ENCODE data around the gene TUBA3C. TPM values are rescaled to one million over a fixed set of nuclear protein-coding genes. Genes with fewer than 3 reads are reported as not detected.

TUBA3C gene
- total RNA-seq, 1 experiment from 2014 or later: not detected

- H3K9ac ChIP-seq (ENCODE audit: extremely low read depth, insufficient read length, low read length): no peak overlapping the region
- H3K9me3 Mint-ChIP-seq: peaks cover 95 to 96% of the 10 kb centered on the region in 2 experiments
- H3T11ph ChIP-seq (ENCODE audit: low read length): no peak overlapping the region
- H3K4me3 Mint-ChIP-seq: no peak overlapping the region
- no peak overlapping the region for H3K14ac ChIP-seq (ENCODE audit: insufficient read depth, low read length)
- H3K23me2 ChIP-seq (ENCODE audit: insufficient read length, low read depth, low read length, poor library complexity, severe bottlenecking): no peaks in the 10 kb centered on the region
- H4K91ac ChIP-seq (ENCODE audit: insufficient read length, low read depth, low read length): no peak overlapping the region
- H3K36me3 Mint-ChIP-seq (ENCODE audit: insufficient read depth in 1 of 3, low read depth in 3 of 3): peaks cover 18 to 46% (median 26%) of the 10 kb centered on the region in 3 experiments
- H3K56ac ChIP-seq (ENCODE audit: insufficient read length, low read depth, low read length): no peak overlapping the region
- no peaks in the 10 kb centered on the region for H3K27me3 ChIP-seq (ENCODE audit: insufficient read depth, low read length)
- TF ChIP-seq, protein P1, sequence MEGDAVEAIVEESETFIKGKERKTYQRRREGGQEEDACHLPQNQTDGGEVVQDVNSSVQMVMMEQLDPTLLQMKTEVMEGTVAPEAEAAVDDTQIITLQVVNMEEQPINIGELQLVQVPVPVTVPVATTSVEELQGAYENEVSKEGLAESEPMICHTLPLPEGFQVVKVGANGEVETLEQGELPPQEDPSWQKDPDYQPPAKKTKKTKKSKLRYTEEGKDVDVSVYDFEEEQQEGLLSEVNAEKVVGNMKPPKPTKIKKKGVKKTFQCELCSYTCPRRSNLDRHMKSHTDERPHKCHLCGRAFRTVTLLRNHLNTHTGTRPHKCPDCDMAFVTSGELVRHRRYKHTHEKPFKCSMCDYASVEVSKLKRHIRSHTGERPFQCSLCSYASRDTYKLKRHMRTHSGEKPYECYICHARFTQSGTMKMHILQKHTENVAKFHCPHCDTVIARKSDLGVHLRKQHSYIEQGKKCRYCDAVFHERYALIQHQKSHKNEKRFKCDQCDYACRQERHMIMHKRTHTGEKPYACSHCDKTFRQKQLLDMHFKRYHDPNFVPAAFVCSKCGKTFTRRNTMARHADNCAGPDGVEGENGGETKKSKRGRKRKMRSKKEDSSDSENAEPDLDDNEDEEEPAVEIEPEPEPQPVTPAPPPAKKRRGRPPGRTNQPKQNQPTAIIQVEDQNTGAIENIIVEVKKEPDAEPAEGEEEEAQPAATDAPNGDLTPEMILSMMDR (conservative IDR thresholded peaks at IDR 0.05): no peak
- peaks cover 2% of the 10 kb centered on the region; the same call in 1 of the 2 replicates for H3K27me3 Mint-ChIP-seq (ENCODE audit: low read depth)
- H4K5ac ChIP-seq (ENCODE audit: insufficient read length, low read depth, low read length): no peak overlapping the region
- no peak overlapping the region for H2BK20ac ChIP-seq (ENCODE audit: low read depth, low read length, poor library complexity, severe bottlenecking)
- WGBS (ENCODE audit: extremely low coverage, insufficient read length, low lambda C conversion rate): no CpG with 5 or more reads among the region's 5 CpGs
- H2BK15ac ChIP-seq (ENCODE audit: low read depth, low read length): no peak overlapping the region
- no peak overlapping the region for H3K23ac ChIP-seq (ENCODE audit: insufficient read length, low read depth, low read length)
- no peak overlapping the region for H3K18ac ChIP-seq (ENCODE audit: insufficient read length, low read depth, low read length)
- H4K20me1 ChIP-seq (ENCODE audit: control insufficient read depth, insufficient read depth, insufficient read length): no peaks in the 10 kb centered on the region
- no peak overlapping the region for H3K27ac Mint-ChIP-seq
- H3K4me1 ChIP-seq (ENCODE audit: insufficient read depth, low read length): no peaks in the 10 kb centered on the region
- no peak overlapping the region for H2BK5ac ChIP-seq (ENCODE audit: insufficient read length, low read length)
- H2AK5ac ChIP-seq (ENCODE audit: insufficient read length, low read length): no peak overlapping the region
- no peak overlapping the region for H3K4ac ChIP-seq (ENCODE audit: low read depth, low read length)
- no peak for DNase-seq
- peaks cover 79% of the 10 kb centered on the region for H3K9me3 ChIP-seq (ENCODE audit: control insufficient read depth, low read depth, low read length)
- no peaks in the 10 kb centered on the region for H3K79me1 ChIP-seq (ENCODE audit: insufficient read depth, low read depth, low read length, poor library complexity, severe bottlenecking)
- no peaks in the 10 kb centered on the region for H3K79me2 ChIP-seq (ENCODE audit: insufficient read depth, low read length)
- H3K27ac ChIP-seq (ENCODE audit: insufficient read length, low read depth, low read length): no peak overlapping the region
- H3K4me2 ChIP-seq (ENCODE audit: insufficient read depth, insufficient read length, low read length): no peak overlapping the region
- H2BK120ac ChIP-seq (ENCODE audit: low read depth, low read length, poor library complexity, severe bottlenecking): no peak overlapping the region
- no peaks in the 10 kb centered on the region for H3K4me1 Mint-ChIP-seq
- H2BK12ac ChIP-seq (ENCODE audit: insufficient read length, low read depth, low read length): no peak overlapping the region
- no peak overlapping the region for H4K8ac ChIP-seq (replicated peaks; ENCODE audit: insufficient read length, low read depth, low read length)
- H2AFZ ChIP-seq (ENCODE audit: low read length): no peak overlapping the region
These were observed 2.6 kb upstream of the TUBA3C start for GRCh38 chr13:19184176-19184575.
